Measurements from ENCODE around the gene EP400. TPM values are rescaled to one million over a fixed set of nuclear protein-coding genes. Genes with fewer than 3 reads are reported as not detected.
A peak's percentile ranks its signal among the peaks of the same experiment; 100 is the strongest.

The EP400 gene
- total RNA-seq, 1 experiment from 2014 or later: 10.8 TPM

DNA sequence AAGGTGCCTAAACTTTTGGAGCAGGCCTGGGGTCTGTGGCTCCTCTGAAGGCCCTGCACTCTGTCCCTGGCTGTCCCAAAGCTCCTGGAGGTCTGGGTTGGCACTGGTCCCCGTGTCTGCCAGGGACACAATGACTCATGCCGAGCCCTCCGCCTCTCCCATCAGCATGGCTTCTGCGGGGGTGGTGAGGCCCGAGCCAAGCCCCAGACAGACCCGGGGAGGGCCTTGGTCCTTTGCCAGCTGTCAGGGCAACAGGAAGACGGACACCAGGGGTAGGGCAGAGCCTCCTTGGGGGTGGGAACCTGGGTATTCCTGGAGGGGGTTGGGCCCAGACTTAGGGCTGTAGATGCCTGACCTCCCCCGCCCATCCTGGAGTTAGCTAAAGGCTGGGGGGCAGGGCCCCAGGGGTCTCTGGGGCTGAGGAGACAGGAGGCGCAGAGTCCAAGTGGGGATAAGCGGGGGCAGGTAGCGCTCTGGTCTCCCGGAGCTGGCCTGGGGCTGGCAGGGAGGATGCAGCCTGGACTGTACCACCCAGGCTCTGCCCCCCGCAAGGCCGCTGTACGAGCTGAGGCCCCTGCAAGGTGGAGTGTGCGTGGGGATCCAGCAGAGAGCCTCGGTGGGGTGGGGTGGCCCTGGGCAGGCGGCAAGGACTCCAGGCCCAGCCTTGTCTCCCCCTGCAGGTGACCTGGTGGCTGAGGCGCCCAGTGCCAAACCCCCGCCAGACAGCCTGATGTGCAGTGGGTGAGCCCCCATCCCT, 37.0 kb upstream of the EP400 start:
- peak; percentile 84 for DNase-seq (ENCODE audit: low read depth)

DNA sequence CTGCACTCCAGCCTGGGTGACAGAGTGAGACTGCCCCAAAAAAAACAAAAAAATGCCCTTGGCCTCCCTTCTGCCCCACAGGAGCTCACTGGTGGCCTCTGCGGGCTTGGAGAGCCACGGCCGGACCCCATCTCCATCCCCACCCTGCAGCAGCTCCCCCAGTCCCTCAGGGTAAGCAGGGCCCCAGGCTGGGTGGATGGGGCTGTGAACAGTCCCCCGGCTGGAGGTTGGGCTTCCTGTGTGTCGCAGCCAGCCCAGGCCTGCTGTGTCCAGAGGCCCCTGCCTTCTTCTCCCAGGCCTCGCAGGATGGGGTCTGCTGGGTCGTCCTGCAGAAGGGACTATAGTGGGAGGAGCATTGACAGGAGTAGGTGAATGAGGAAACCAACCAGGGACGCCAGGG, 36.1 kb upstream of the EP400 start:
- DNase-seq (ENCODE audit: low read depth): no peak

DNA sequence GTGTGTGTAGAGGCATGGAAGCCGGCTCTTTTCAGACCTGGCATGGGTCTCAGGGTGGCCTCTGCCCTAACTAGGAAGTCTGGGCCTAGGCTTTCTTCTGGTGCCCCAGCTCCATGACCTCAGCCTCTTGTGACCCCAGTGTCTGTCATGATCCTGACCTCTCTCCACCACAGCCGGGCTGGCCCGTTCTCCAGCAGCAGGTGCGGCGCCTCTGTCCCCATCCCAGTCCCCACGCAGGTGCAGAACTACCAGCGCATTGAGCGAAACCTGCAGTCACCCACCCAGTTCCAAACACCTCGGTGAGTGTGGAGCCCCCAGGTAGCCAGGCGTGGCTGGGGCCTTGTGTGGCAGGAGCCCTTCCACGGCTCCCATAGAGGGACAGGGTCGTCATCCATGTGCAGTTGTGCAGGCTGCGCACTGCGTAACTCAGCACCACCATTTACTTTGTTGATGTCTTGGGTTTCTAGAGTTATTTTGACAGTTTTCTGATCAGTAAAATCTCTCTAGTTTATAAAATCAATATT, 35.5 kb upstream of the EP400 start:
- no peak for DNase-seq (ENCODE audit: low read depth)

DNA sequence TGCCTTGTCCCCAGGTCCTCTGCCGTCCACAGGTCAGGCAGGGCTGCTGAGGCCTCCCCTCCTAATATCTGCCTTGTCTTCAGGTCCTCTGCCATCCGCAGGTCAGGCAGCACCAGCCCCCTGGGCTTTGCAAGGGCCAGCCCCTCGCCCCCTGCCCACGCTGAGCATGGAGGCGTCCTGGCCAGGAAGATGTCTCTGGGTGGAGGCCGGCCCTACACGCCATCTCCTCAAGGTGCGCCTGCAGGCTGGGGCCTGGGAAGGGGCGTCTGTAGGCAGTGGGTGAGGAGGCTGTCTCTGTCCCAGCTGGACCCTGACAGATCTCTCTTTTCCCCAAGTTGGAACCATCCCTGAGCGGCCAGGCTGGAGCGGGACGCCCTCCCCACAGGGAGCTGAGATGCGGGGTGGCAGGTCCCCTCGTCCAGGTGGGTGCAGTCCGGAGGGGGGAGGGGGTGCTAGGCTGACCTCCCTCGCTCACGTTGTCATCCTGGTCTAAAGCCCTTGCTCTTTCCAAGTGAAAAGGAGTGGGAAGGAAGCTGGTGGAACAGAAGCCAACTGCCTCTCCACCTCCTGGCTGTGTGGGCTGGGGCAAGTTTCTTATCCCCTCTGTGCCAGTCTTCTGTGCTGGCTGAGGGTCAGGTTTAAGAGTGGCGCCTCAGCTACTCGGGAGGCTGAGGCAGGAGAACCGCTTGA, 34.6 kb upstream of the EP400 start:
- no peak for DNase-seq (ENCODE audit: low read depth)

DNA sequence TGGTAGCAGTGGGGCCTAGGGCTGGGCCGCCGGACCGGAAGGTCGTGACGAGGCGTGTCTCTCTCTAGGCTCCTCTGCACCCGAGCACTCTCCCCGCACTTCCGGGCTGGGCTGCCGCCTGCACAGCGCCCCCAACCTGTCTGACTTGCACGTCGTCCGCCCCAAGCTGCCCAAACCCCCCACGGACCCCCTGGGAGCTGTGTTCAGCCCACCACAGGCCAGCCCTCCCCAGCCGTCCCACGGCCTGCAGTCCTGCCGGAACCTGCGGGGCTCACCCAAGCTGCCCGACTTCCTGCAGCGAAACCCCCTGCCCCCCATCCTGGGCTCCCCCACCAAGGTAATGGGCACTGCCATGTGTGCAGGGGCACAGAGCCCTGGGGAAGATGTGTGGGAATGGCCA, 33.9 kb upstream of the EP400 start:
- no peak for DNase-seq (ENCODE audit: low read depth)

DNA sequence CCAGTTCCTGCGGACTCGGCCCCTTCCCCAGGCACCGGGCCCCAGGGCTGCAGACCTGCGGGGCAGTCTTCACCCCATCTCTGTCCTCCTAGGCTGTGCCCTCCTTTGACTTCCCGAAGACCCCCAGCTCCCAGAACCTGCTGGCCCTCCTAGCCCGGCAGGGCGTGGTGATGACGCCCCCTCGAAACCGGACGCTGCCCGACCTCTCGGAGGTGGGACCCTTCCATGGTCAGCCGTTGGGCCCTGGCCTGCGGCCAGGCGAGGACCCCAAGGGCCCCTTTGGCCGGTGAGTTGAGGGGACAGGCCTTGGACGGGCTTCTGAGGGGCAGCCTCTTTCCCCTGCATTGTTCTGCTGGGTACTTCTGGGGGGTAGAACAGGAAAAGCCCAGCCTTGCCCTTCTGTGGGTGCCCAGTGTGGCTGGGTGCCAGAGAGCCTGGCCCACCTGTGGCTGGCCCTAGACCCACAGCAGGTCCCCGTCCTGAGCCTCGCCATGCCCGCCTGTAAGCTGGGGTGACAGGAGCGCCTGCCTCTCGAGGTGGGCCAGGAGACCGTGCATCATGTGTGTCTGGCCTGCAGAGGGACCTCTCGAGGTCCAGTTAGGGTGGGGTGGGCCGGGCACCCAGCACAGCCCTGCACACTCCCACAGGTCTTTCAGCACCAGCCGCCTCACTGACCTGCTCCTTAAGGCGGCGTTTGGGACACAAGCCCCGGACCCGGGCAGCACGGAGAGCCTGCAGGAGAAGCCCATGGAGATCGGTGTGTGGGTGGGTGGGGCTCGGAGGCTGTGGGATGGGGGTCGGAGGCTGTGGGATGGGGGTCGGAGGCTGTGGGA, 33.2 kb upstream of the EP400 start:
- DNase-seq (ENCODE audit: low read depth): no peak

DNA sequence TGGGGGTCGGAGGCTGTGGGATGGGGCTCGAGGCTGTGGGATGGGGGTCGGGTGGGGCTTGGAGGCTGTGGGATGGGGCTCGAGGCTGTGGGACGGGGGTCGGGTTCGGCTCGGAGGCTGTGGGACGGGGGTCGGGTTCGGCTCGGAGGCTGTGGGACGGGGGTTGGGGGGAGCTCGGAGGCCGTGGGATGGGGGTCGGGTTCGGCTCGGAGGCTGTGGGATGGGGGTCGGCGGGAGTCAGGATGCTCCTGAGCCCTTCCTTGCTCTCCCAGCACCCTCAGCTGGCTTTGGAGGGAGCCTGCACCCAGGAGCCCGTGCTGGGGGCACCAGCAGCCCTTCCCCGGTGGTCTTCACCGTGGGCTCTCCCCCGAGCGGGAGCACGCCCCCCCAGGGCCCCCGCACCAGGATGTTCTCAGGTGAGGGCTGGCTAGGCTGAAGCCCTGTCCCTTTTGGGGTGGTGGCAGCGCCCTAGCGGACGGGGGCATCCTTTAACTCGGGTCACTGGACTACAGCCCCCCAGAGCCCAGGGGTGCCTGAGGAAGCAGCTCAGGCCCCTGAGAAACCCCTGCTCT, 32.5 kb upstream of the EP400 start:
- no peak for DNase-seq (ENCODE audit: low read depth)

DNA sequence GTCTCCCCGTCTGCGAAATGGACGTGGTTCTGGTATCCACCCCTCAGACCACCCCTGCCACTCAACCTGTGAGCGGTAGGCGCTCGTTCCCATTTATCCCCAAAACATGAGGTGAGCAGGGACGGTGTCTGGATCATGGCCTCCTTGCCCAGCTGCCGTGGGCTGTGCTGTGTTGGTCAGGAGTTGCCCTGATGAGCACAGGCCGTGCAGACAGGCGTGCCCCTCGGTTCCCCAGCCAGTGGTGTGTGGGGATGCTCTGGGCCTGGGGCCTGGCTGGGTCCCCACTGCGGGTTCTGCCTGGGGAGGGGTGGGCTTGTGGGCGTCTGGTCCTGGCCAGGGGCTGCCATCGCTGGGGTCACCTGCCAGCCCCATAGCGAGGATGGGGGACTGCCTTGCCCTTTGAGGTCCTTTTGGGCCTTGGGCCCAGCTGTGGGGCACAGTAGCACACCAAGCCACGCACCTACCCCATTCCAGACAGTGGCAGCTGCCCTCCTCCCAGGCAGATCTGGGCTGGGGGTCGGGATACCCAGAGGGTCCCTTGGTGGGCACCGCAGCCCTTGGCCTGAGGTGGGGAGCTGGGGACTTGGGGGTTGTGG, 31.9 kb upstream of the EP400 start:
- no peak for DNase-seq (ENCODE audit: low read depth)

DNA sequence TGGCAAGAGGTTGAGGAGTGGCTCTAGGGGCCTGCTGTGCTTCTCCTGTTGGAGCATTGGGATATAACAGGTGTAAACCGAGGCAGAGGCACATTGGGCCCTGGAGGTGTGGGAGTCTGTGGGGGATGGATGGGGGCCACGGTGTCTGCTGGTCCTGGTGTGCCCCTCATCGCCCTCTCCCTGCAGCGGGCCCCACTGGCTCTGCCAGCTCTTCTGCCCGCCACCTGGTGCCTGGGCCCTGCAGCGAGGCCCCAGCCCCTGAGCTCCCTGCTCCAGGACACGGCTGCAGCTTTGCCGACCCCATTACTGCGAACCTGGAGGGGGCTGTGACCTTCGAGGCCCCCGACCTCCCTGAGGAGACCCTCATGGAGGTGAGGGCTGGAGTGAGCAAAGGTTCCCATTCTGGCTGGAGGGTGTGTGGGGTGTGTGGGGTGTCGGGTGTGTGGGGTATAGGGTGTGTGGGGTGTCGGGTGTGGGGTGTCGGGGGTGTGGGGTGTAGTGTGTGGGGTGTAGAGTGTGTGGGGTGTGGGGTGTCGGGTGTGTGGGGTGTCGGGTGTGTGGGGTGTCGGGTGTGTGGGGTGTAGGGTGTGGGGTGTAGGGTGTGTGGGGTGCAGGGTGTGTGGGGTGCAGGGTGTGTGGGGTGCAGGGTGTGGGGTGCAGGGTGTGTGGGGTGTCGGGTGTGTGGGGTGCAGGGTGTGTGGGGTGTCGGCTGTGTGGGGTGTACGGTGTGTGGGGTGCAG, 31.3 kb upstream of the EP400 start:
- no peak for DNase-seq (ENCODE audit: low read depth)

DNA sequence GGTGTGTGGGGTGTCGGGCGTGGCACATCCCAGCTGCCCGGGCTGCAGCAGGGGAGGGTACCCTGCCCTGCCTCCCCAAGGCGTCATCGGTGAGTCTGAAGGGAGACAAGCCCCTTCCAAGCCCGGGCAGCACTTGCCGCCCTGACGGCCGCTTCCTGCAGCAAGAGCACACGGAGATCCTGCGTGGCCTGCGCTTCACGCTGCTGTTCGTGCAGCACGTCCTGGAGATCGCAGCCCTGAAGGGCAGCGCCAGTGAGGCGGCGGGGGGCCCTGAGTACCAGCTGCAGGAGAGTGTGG, 30.7 kb upstream of the EP400 start:
- no peak for DNase-seq (ENCODE audit: low read depth)

DNA sequence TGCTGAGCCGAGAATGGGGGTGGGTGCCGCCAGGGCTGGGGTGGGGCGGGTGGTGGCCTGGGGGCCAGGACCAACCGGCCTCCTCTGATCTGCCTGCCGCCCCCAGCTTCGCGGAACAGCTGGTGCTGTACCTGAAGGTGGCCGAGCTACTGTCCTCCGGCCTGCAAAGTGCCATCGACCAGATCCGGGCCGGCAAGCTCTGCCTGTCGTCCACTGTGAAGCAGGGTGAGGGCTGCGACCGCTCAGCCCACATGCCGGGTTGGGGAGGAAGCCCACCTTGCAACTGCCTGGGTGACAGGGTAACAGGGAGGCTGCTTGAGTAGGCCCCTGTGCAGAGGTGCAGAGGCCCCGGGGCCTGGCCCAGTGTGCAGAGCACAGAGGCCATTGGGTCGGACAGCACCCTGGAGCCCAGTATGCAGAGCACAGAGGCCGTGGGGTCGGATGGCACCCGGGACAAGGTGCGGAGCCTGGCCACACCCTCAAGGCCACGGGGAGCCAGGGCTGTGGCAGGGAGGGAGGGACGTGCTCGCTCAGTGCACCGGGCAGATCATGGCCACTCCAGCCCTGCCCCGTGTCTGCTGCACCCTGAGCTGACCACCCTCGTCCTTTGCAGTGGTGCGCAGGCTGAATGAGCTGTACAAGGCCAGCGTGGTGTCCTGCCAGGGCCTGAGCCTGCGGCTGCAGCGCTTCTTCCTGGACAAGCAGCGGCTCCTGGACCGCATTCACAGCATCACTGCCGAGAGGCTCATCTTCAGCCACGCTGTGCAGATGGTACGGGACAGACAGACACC, 30.2 kb upstream of the EP400 start:
- no peak for DNase-seq (ENCODE audit: low read depth)

DNA sequence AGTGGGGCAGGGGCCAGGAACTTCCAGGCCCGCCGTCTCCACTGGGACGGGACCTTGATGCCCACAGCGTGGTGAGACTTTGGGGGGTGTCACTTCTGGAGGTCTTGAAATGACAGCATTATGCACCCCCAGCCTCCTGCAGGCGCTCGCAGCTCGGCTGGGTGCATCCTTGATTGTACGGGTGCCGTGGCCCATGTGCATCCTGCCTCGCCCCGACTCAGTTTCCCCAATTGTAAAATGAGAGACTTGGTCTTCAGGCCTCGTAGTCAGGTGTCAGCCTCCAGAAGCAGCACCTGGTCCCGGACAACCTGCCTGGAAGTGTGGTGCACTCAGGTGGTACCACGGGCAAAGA, 29.6 kb upstream of the EP400 start:
- DNase-seq (ENCODE audit: low read depth): no peak

DNA sequence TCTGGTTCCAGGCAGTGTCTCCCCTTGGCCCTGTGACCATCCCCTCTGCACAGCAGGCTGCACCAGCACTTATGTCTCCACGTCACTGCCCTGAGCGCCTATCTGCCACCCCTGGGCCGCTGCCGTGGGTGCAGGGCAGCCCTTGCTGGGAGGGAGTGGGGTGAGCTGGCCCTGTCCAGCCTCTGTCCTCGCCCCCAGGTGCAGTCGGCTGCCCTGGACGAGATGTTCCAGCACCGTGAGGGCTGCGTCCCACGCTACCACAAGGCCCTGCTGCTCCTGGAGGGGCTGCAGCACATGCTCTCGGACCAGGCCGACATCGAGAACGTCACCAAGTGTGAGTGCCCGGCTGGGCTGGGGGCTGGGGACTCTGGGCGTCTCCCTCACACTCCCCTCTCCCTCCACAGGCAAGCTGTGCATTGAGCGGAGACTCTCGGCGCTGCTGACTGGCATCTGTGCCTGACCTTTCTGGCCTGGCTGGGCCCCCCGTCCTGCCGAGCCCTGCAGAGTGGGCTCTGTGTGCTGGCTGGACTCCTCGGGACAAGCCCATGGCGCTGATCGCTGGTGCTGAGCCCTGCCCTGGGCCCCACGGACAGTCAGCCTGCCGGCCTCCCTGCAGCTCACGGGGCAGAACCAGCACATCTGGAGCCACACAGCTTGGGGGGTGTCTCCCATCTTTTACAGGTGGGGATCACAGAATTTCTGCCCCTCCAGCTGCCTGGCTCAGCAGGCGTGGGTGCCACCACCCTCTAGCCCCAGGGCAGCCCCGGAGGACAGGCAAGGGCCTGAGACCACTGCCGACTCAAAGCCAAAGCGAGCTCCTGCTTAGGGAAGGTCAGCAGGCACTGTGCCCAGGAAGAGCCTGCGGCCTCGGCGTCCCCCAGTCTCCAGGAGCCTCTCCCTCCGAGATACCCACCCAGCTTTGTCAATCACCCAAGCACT, 28.6 kb upstream of the EP400 start:
- DNase-seq (ENCODE audit: low read depth): no peak

DNA sequence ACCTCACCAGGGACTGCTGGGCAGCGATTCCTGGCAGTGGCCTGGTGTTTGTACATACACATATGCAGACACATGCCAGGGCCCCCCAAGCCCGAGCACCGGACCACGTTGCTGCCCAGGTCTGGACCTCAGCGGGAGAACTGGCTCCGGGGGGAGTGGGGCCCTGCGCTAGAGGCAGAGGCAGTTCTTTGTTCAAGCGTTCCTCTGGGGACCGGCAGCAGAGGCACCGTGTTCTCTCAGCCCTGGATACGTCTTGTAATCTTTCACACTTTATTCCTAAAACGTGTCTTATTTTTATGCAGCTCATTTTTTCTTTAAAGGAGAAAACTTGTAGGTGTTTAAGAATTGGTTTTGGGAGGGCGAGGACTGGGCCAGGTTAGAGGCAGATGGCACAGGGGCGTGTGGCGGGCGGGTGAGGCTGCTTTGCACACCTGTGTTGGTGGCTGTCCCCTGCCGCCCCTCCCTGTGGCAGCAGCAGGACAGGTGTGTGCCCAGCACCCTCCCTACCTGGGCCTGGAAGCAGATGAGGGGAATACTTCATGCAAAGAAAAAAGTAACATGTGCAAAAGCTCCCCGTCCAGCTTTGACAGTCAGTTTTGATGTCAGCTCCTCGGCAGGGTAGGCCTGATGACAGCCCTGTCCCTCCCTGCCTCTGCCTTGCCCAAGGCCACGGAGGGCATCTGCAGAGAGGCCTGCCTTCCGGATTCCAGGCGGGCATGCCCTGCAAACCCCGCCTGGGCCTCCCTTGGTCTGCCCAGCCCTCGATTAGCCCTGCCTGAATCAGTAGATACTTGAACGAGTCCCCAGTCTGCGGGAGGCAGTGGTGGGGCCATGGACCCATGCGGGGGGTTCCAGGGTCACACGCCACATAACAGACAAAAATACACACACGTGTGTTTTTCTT, 27.6 kb upstream of the EP400 start:
- DNase-seq (ENCODE audit: low read depth): no peak

DNA sequence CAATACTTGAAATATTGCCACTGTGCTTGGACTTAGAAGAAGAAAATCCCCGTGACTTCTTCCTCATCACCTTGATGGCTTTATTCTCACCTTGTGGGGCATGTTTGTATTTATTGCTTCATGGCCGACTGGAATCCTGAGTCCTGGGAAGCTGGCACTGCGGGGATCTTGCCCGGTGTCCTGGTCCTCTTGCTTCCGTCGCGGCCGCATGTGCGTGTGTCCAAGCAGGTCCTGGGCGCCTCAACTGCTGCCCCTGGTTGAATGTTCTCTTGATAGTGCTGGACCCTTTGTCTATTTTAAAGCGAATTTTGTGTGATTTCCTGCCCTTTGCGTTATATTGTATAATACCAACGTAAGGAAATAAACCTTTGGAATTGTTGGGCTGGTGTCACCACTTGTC, 27.0 kb upstream of the EP400 start:
- no peak for DNase-seq (ENCODE audit: low read depth)

DNA sequence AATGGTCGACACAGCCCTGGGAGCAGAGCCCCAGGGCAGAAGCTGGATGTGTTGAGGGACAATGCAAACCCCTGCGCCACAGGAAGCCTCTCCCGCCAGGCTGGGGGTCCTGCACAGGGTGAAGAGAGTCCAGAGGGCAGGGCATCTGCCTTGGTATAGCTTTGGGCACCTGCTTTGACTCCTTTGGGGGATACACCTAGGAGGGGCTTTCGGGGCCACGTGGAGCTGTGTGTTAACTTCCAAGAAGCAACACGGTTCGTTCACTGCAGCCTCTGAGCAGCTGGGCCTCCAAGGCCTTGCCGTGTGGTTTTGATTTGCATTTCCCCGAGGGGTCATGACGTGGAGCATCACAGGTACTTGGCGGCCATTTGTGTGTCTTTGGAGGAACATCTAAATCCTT, 26.5 kb upstream of the EP400 start:
- DNase-seq (ENCODE audit: low read depth): no peak

DNA sequence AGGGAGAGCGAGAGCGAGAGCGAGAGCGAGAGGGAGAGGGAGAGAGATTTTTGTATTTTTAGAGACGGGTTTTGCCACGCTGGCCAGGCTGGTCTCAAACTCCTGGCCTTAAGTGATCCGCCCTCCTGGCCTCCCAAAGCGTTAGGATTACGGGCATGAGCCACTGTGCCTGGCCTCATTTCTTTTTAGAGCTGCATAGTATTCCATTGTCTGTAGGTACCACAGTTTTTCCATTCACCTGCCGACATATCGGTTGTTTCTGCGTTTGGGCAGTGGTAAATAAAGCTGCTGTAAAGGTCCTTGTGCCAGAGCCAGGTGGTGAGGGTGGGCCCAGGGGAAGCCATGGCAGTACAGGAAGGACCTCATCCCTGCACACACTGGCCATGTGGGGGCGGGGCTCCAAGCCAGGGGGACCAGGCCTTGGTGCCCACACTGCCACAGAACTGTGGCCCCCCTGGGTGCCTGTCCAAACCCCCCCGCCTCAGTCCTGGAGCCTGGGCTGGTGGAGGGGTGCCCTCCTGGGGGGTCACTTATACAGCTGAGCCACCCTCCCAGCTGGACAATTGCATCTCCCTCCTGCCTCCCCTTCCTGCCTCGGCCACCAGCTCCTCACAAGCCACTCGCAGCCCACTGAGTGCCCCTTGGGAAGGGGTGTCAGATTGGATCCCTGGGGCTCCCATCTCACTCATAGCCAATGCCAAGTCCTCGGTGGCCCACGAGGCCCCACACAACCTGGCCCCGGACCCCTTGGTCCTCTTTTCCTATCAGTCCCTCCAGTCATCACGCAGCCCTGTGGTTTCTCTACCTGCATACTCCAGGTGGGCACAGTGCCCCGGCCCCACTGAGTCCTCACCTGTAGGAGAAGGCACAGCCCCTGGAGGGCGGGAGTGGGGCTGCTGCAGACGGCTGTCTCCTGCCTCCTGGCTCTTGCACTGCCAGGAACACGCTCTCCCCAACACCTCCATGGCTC, 22.3 kb upstream of the EP400 start:
- no peak for DNase-seq (ENCODE audit: low read depth)

Measured in HT1080 (cell line).